K562 treated with DMSO at 1 percent for 24 hours (cell line): ENCODE results near the gene NUP98. TPM values are rescaled to one million over a fixed set of nuclear protein-coding genes. Genes with fewer than 3 reads are reported as not detected.

Experiments
- total RNA-seq: library from RNA; unstranded; fragments of 300-600 nt; gene quantifications from 2 replicates; pipeline ENCODE4 v1.2.3, GENCODE V29; 2022; ENCODE audit warnings: low read depth; ENCODE audit not compliant: insufficient read depth

Gene NUP98
- 73.2 and 85.3 TPM in 2 replicates for total RNA-seq

DNA sequence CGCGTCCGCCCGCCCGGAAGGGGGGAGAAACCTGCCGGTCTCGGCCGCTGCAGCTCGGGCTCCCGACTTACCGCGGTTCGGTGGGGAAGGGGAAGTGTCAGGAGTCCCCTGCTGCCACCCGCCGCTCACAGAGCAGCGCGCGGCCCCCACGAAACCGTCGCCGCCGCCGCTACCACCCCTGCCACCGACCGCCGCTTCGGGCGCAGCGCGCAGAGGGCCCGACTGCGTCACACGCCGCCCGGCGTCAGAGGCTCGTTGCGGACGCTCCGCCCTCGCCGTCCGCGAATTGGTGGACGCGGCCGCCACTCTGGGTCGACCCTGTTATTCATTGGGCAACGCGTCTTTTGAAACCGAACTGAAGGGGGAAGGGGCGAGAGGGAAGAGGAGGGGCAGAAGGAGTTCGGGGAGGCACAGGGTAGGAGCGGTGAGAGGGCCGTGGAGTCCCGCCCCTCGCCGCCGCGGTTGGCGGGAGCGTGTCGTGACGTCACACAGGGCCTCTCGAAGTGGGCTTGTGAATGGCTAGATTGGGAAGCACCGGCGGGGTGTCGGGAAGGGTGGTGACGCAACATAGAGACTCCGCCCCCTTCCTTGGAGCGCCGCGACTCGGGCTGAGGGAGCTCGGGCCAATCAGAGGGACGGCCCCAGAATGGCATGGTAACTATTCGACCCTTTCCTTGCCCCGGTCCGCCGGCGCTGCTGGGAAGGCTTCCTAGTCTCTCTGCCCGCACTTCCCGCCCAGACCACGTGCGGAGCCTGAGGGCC, at the start of gene NUP98:
TSS of gene NUP98 (minus strand) at position 226 of the 762 bp plus-strand sequence. CDS start 15,437 bp downstream, outside the sequence.

DNA sequence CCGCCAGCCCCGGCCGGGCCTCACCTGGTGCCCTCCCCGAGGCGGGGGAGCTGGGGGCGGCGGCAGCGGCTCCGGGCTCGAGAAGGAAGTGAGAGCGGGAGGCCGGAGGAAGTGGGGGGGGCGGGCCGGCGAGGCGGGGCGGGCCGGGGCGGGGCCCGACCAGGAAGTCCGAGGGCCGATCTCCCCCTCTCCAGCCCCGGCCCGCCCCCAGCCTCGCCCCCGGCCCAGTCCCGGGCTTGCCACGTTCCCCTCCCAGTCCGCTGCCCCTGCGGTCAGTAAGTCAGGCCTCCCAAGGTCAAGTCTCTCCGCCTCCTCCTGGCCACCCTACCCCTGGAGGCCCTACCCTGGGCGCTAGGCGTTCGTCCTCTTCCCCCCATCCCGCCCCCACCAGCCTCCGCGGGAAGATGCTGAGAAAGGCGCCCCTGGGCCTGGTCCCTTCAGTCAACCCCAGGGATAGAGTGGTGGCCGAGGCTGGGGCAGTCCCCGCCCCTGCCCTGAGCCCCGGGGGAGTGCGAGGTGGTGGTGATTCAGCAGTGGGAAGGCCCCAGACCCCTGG, 43.6 kb upstream of the NUP98 start, which contains the start of gene RHOG:
TSS of gene RHOG (minus strand) at position 90 of the 556 bp plus-strand sequence. CDS start 12,821 bp downstream, outside the sequence.

DNA sequence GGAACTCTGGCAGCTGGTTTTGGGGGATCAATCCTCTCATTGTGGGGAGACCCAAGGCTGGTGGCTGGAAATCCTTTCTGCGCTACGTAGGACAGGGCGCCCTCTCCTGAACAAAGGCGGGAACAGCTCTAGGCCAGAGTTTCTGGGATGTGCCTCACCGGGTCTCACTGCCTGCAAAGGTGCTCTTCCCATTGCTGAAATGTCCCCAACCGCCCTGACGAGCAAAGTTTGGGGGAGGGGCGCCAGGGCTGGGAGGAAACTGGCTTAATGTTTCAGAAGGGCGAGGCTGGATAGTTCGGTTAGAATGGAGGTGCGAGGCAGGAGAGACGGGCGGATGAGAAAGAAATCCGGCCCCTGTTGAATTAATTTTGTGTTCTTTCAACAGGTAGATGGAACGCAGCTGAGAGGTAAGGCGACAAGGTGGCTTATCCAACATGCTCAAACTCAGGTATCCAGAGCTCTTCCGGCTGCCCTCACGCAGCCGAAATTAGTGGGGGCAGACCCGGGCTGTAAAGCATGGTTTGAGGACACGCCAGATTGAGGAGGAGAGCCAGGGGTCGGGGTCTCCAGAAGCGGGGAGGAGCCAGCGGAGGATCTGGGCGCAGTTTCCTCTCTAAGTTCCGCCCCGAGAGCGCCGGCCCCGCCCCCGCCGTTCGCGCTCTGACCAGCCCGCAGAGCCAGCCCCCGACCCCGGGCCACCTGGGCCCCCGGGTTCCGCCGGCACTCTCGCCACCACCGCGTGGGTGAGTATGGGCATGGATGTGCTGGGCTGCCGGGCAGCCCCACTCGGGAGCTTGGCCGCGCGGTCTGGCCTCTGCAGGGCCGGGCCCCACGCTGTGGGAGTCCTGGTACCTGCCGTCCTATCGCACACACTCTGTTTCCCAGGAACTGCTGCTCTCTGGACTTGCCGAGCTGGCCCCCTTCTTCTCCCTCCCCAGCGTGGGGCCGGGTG, 10.8 kb upstream of the NUP98 start, which contains the start of gene PGAP2:
TSS of gene PGAP2 (plus strand) at position 652 of the 952 bp plus-strand sequence. CDS start 2,700 bp downstream, outside the sequence.

DNA sequence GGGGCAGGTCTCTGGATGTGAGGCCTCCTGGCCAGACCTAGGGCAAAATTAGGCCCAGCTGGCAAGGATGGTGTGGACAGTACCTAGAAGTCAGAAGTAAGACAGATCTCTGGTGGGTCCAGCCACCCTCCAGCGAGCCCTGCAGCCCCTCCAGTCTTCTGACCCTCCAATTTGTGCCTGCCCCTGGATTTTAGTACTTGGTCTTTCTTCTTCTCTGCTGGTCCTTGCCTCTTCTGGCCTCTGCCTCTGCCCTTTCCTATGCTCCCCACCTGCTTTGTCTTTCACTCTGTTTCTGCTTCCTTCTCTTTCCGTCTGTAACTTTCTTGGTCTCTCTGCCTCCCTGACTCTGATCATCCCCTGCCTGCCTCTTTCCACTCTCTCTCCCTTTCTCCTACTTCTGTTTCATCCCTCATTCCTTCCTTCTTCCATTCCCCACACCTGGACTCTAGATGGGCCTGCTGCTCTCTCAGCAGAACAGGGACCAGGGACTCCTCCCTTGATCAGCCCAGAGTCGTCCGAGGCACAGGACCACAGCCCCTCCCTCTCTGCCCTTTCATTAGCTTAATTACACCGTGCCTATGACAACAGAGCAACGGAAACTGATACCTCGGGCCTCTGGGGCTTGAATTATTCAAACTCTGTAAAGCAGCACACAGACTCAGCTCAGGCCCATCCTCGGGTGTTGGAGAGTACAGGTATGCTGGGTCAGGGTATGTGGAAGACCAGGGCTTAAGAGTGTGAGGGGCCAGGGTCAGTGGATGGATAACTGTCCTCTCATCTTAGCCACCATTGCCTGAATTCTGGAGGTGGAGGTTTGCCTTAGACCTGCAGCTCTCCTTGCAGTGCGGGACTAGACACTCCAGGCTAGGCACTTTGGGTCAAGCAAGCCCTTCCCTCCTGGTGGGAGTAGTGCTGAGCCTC, 125.8 kb downstream of the NUP98 start, which contains the start of gene CHRNA10:
TSS of gene CHRNA10 (minus strand) at position 51 of the 921 bp plus-strand sequence. CDS start 72 bp downstream, outside the sequence.

DNA sequence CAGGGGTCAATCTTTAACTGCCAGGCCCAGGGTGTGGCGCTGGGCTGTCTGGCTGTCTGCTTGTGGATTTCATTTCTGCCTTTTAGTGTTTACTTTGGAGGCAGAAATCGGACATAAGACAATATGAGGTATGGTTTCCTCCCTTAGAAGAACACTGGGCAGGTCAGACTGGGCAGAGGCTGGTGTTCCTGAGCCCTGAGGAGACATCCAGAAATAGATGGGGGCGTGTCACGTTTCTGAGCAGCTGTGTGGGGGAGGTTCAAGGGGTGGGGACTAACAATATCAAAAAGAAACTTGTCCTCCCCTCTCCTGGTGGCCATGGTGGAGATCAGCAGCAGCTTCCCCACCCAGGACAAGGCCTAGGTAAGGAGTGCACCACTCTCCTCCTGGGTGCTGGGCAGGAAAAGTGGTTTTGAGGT, 152.5 kb downstream of the NUP98 start, which contains the start of gene ART1:
TSS of gene ART1 (plus strand) at position 312 of the 419 bp plus-strand sequence. CDS start 14,086 bp downstream, outside the sequence.

DNA sequence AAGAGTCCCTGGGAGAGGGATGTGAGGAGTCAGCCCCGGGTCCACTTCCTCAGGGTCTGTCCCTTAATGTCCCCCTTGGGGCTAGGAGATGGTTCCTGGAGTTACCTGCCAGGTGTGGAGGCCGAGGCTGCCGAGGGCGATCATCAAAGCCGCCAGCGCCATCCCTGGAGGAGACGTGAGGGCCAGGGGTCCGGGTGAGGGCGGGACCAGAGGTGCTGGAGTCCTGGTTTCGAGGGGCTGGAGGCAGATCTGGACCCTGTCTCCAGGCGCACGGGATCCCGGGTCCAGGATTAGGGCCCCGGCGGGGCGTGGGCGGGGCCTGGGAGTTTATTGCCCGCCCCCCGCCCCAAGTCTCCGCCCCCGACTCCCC, 155.7 kb downstream of the NUP98 start, which contains the start of gene ART5:
TSS of gene ART5 (minus strand) at position 292 of the 370 bp plus-strand sequence. CDS start at position 162, 130 bp downstream.

Other genes starting within 250 kb of the NUP98 start
- gene ART5, start 155.6 kb downstream of the NUP98 start, total RNA-seq, result 0.72 and 1.3 TPM in 2 replicates
- not detected in 2 replicates for gene ART1, start 152.4 kb downstream of the NUP98 start, total RNA-seq
- 1.9 and 2.2 TPM in 2 replicates for gene CHRNA10, start 126.2 kb downstream of the NUP98 start, total RNA-seq
- gene PGAP2, start 11.0 kb upstream of the NUP98 start, total RNA-seq, result 31.5 and 37.0 TPM in 2 replicates
- 211 and 231 TPM in 2 replicates for gene RHOG, start 43.4 kb upstream of the NUP98 start, total RNA-seq
- gene STIM1, start 58.1 kb upstream of the NUP98 start, total RNA-seq, result 51.0 and 51.5 TPM in 2 replicates